Natural killer cell (primary cell): ENCODE results near the gene MC2R. TPM values are rescaled to one million over a fixed set of nuclear protein-coding genes. Genes with fewer than 3 reads are reported as not detected.
A peak's percentile ranks its signal among the peaks of the same experiment; 100 is the strongest.

Source experiments
- ATAC-seq, 3 donors: fragments of 150-1000 bp in 2 of 3; fragments of 200-7000 bp in 1 of 3; cut with Tn5 transposase; 1 replicate in 1 of 3; 2 replicates in 2 of 3; pipeline ENCODE4 v1.10.0; 2021; ENCODE audit warnings: mild to moderate bottlenecking in 2 of 3, moderate library complexity in 2 of 3
- DNase-seq, 2 donors: peaks; one replicate each; pipeline versions ENCODE4 v3.0.0 to v3.0.0-alpha.2; 2013 to 2021; ENCODE audit warnings: mixed read lengths in 1 of 2
- H3K27ac ChIP-seq: one replicate; pipeline ENCODE4 v1.5.1; 2013; ENCODE audit warnings: mild to moderate bottlenecking, low read length
- H3K27me3 ChIP-seq: one replicate; pipeline ENCODE4 v1.6.1; 2013; ENCODE audit warnings: low read length; ENCODE audit not compliant: control insufficient read depth, insufficient read depth
- H3K36me3 ChIP-seq: one replicate; pipeline ENCODE4 v1.6.1; 2013; ENCODE audit warnings: low read length; ENCODE audit not compliant: control insufficient read depth, insufficient read depth
- H3K4me1 ChIP-seq: one replicate; pipeline ENCODE4 v1.6.1; 2013; ENCODE audit warnings: low read length; ENCODE audit not compliant: control insufficient read depth, insufficient read depth
- H3K4me3 ChIP-seq: one replicate; pipeline ENCODE4 v1.5.1; 2013; ENCODE audit warnings: low read length
- H3K9me3 ChIP-seq: one replicate; pipeline ENCODE4 v1.6.1; 2013; ENCODE audit warnings: low read length; ENCODE audit not compliant: control insufficient read depth, insufficient read depth
- H3K27ac Mint-ChIP-seq, 2 donors: one replicate each; pipeline ENCODE4 v1.8.0; 2022; ENCODE audit warnings: mild to moderate bottlenecking in 2 of 2, mixed read lengths in 2 of 2, moderate library complexity in 1 of 2
- H3K27me3 Mint-ChIP-seq, 2 donors: one replicate each; pipeline ENCODE4 v1.8.0; 2022; ENCODE audit warnings: low read depth in 2 of 2, mixed read lengths in 2 of 2
- H3K36me3 Mint-ChIP-seq: one replicate; pipeline ENCODE4 v1.8.0; 2022; ENCODE audit warnings: mixed read lengths
- H3K4me1 Mint-ChIP-seq, 2 donors: one replicate each; pipeline ENCODE4 v1.8.0; 2022; ENCODE audit warnings: mixed read lengths in 2 of 2
- H3K4me3 Mint-ChIP-seq: one replicate; pipeline ENCODE4 v1.8.0; 2022; ENCODE audit warnings: mild to moderate bottlenecking, moderate library complexity, mixed read lengths
- H3K9me3 Mint-ChIP-seq, 2 donors: one replicate each; pipeline ENCODE4 v1.8.0; 2022; ENCODE audit warnings: mixed read lengths in 2 of 2
- WGBS: methylation state at CpG from one replicate; pipeline ENCODE4 v1.1.7; 2013; ENCODE audit warnings: missing lambda C conversion rate; ENCODE audit not compliant: insufficient coverage; 5-methylcytosine and 5-hydroxymethylcytosine counted together
- intact Hi-C: fragments of 100-400 bp; cut with micrococcal nuclease; formaldehyde crosslinking; loops from one replicate; pipeline ENCODE4 v1.14.2; 2022
- total RNA-seq, 4 donors: library from RNA; stranded (reverse); fragments of 120-200 nt in 1 of 4; gene quantifications; one replicate each; pipeline versions ENCODE4 v1.2.3 to v1.2.4, GENCODE V29; 2013 to 2022
- TF ChIP-seq, protein P1 (sequence below): fragments of 200-600 bp; IDR thresholded peaks from one replicate; pipeline ENCODE4 v1.8.0; 2022; ENCODE audit warnings: antibody characterized with exemption

MC2R gene
- total RNA-seq, 3 donors from 2014 or later (not counting 1 experiment from before 2014, with no cell fraction given), result not detected

DNA sequence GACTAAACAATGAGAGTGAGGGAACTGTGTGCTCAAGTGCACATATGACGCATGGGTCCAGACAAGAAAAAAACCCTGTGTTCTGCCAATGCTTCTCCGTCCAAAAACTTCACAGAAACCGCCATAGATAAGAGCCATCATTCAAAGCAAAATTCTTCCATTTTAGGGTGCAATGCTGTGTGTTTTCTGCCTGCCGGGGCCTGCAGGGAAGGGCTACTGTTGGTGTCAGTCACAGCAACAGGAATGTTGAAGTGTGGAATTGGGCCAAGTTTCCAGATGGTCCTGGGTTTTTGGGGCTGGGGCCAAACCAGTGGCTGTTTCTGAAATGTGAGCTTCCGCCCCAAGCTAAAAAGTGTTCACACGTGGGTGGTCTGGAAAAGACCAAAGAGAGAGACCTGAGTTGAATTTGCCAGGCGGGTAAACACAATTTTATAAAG lies 677 bp upstream of the MC2R start:
- Mint-ChIP-seq H3K36me3 (no peaks in the 10 kb centered on the region), H3K9me3 (no peaks in the 10 kb centered on the region), H3K27ac (no peak overlapping the region), H3K27me3 (no peaks in the 10 kb centered on the region), H3K4me3 (no peak overlapping the region), H3K4me1 (no peaks in the 10 kb centered on the region)
- Histone ChIP-seq H3K36me3 (no peaks in the 10 kb centered on the region), H3K27me3 (no peaks in the 10 kb centered on the region), H3K4me1 (no peaks in the 10 kb centered on the region), H3K27ac (no peak overlapping the region), H3K4me3 (no peak overlapping the region), H3K9me3 (no peaks in the 10 kb centered on the region)
- 85% methylated on average over 7 of the region's 7 CpGs for WGBS
- no peak for DNase-seq
- TF ChIP-seq, protein P1, sequence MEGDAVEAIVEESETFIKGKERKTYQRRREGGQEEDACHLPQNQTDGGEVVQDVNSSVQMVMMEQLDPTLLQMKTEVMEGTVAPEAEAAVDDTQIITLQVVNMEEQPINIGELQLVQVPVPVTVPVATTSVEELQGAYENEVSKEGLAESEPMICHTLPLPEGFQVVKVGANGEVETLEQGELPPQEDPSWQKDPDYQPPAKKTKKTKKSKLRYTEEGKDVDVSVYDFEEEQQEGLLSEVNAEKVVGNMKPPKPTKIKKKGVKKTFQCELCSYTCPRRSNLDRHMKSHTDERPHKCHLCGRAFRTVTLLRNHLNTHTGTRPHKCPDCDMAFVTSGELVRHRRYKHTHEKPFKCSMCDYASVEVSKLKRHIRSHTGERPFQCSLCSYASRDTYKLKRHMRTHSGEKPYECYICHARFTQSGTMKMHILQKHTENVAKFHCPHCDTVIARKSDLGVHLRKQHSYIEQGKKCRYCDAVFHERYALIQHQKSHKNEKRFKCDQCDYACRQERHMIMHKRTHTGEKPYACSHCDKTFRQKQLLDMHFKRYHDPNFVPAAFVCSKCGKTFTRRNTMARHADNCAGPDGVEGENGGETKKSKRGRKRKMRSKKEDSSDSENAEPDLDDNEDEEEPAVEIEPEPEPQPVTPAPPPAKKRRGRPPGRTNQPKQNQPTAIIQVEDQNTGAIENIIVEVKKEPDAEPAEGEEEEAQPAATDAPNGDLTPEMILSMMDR, result no peak
- intact Hi-C loops, result no loop called here
- ATAC-seq, result no peak

DNA sequence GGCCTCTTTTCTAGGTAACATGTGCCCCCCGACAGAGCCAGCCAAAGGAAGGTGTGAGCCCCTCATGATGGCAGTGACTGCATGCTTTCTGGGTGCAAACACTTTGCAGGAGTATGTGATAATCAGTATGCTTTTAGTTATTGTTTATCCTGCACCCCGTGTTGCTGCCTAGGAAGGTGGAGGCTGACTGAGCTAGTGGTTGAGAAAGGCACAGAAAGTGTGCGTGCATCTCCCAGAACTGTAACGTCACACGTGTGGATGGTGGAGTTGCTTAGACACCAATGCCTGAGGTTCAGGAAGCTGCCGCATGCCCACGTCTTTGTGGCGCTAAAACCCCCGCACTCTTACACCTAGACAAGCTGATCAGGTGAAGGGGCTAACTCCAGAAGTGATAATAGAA lies 580 bp downstream of the MC2R start:
- Histone ChIP-seq H3K4me1 (no peaks in the 10 kb centered on the region), H3K27me3 (no peaks in the 10 kb centered on the region), H3K4me3 (no peak overlapping the region), H3K36me3 (no peaks in the 10 kb centered on the region), H3K9me3 (no peaks in the 10 kb centered on the region), H3K27ac (no peak overlapping the region)
- H3K4me3 Mint-ChIP-seq, result no peak overlapping the region
- no peak for DNase-seq
- H3K9me3 Mint-ChIP-seq, result no peaks in the 10 kb centered on the region
- TF ChIP-seq, protein P1, result no peak
- no peak for ATAC-seq
- no peaks in the 10 kb centered on the region for H3K36me3 Mint-ChIP-seq
- H3K27me3 Mint-ChIP-seq, result no peaks in the 10 kb centered on the region
- H3K27ac Mint-ChIP-seq, result no peak overlapping the region
- intact Hi-C loops, result no loop called here
- no peaks in the 10 kb centered on the region for H3K4me1 Mint-ChIP-seq
- WGBS, result 85% methylated on average over 8 of the region's 9 CpGs

DNA sequence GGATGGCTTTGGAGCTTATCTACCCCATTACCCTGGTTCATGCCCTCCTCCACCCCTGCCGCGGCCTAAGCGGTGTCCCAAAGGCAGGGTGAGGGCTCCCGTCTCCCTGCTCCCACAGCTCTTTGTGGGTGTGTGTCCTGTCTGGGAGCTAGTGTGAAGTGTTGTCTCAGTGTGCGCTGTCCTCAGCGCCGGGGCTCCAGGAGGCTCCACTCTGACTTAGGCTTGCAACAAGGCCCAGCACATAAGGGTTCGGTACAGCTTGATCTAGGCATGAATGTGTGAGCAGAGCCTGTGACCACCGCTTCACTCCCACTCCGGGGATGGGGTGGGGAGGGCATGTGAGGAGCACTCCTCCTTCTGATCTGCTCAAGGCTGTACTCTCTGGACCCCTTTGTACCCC lies 1.2 kb downstream of the MC2R start:
- TF ChIP-seq, protein P1, result no peak
- no peak overlapping the region for H3K27ac ChIP-seq
- no peaks in the 10 kb centered on the region for H3K27me3 Mint-ChIP-seq
- H3K27ac Mint-ChIP-seq, result no peak overlapping the region
- H3K4me3 Mint-ChIP-seq, result no peak overlapping the region
- no peaks in the 10 kb centered on the region for H3K9me3 Mint-ChIP-seq
- H3K27me3 ChIP-seq, result no peaks in the 10 kb centered on the region
- H3K4me1 ChIP-seq, result no peaks in the 10 kb centered on the region
- no peaks in the 10 kb centered on the region for H3K36me3 ChIP-seq
- intact Hi-C loops, result no loop called here
- DNase-seq, result no peak
- H3K36me3 Mint-ChIP-seq, result no peaks in the 10 kb centered on the region
- no peaks in the 10 kb centered on the region for H3K4me1 Mint-ChIP-seq
- ATAC-seq, result peak in 1 of 3 donors; percentile 4
- WGBS, result 90% methylated on average over 9 of the region's 10 CpGs
- no peaks in the 10 kb centered on the region for H3K9me3 ChIP-seq
- H3K4me3 ChIP-seq, result no peak overlapping the region

DNA sequence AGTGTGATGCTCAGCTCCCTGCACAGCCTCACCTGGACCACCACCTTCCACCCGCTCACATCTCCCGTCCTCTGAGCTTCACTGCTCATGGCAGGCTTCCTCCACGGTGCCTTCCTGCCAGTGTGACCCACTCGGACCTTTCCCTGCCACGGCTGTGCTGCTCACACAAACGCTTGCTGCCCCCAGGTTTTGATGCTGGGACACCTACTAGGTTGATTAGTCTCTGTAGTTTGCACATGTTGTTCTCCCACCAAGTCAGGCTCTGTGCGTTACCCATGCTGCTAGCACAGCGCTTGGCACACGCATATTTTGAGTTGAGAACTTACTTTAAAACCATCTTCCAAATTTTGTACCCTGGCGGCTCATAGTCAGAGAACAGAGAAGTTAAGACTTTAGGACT lies 2.1 kb downstream of the MC2R start:
- intact Hi-C loops, result no loop called here
- Mint-ChIP-seq H3K4me1 (no peaks in the 10 kb centered on the region), H3K9me3 (no peaks in the 10 kb centered on the region), H3K36me3 (no peaks in the 10 kb centered on the region), H3K27me3 (no peaks in the 10 kb centered on the region), H3K4me3 (no peak overlapping the region), H3K27ac (no peak overlapping the region)
- H3K9me3 ChIP-seq, result no peaks in the 10 kb centered on the region
- TF ChIP-seq, protein P1, result no peak
- H3K36me3 ChIP-seq, result no peaks in the 10 kb centered on the region
- ATAC-seq (no peak), DNase-seq (no peak)
- H3K27ac ChIP-seq, result no peak overlapping the region
- 77% methylated on average over 10 of the region's 10 CpGs for WGBS
- H3K4me3 ChIP-seq, result no peak overlapping the region
- no peaks in the 10 kb centered on the region for H3K4me1 ChIP-seq
- H3K27me3 ChIP-seq, result no peaks in the 10 kb centered on the region
